ENCODE data around the gene ETS2.

Gene ETS2

DNA sequence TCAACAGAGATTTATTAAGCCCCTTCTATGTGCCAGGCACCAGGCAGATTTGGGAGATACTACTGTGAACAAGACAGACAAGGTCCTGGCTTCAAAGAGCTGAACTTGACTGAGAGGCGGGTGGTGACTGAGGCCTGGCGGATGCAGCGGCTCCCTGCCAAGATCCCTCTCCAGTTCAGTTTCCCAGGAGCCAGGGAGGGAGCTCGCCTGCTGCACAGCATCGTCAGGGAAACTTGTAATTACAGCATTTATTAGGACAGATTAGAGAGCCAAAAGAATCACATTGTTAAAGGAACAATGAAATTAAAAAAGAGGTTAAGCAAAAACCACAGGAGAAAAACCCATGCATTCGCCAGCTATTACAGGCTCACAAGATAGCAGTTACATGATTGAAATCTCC lies 55.3 kb downstream of the ETS2 start:
- Mint-ChIP-seq H3K4me1 (peaks cover 15% of the 10 kb centered on the region), H3K27ac (no peak overlapping the region), H3K9me3 (no peaks in the 10 kb centered on the region), H3K4me3 (no peak overlapping the region), H3K36me3 (ENCODE audit: low read depth) (no peaks in the 10 kb centered on the region), H3K27me3 (ENCODE audit: low read depth) (peaks cover 5% of the 10 kb centered on the region)
- TF ChIP-seq CTCF (IDR thresholded peaks at IDR 0.05; ENCODE audit: unreplicated experiment in 3 of 3) = no peak

DNA sequence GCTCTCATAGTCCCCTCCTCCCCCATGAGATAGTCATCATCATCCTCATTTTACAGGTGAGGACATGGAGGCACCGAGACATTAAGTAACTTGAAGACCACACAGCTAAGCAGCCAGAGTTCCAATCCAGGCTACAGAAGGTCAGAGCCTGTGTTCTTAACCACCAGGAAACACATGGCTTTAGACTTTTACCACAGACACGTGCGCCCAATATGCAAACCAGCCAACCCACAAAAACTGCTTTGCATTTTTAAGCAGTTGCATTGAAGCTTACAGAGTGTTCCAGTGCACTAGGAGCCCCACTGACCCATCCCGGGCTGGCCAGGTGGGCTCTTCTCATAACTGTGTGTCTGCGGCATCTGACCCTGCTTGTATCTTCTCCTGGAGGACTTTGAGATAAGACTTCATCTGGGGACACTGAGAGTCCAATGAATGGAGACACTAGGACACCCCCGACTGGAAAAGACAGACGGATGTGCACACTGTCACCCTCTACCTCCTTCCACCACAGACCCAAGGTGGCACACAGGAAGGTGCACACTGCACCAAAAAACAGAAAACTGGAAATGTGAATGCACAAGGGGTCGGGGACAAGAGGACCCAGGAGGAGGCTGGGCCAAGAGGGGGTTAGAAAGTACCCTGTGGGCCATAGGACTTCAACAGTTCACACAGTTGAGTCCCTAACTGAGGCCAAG lies 56.4 kb downstream of the ETS2 start:
- TF ChIP-seq CTCF (IDR thresholded peaks at IDR 0.05; ENCODE audit: unreplicated experiment in 3 of 3) = no peak

GRCh38 chr21:38863291-38863690 lies 57.6 kb downstream of the ETS2 start:
- no peaks in the 10 kb centered on the region for H3K9me3 Mint-ChIP-seq
- no peaks in the 10 kb centered on the region for H3K36me3 Mint-ChIP-seq (ENCODE audit: low read depth)
- peaks cover 6% of the 10 kb centered on the region for H3K27me3 Mint-ChIP-seq (ENCODE audit: low read depth)
- peaks cover 8% of the 10 kb centered on the region for H3K4me1 Mint-ChIP-seq
- no peak overlapping the region for H3K27ac Mint-ChIP-seq
- H3K4me3 Mint-ChIP-seq = no peak overlapping the region
- no peak for TF ChIP-seq CTCF (IDR thresholded peaks at IDR 0.05; ENCODE audit: unreplicated experiment in 3 of 3)

More for the DNA sequence above, 56.4 kb downstream of the ETS2 start:
- no peaks in the 10 kb centered on the region for H3K9me3 Mint-ChIP-seq
- H3K27ac Mint-ChIP-seq = no peak overlapping the region
- H3K4me3 Mint-ChIP-seq = no peak overlapping the region
- peaks cover 15% of the 10 kb centered on the region for H3K4me1 Mint-ChIP-seq
- no peaks in the 10 kb centered on the region for H3K36me3 Mint-ChIP-seq (ENCODE audit: low read depth)
- peaks cover 5% of the 10 kb centered on the region for H3K27me3 Mint-ChIP-seq (ENCODE audit: low read depth)

DNA sequence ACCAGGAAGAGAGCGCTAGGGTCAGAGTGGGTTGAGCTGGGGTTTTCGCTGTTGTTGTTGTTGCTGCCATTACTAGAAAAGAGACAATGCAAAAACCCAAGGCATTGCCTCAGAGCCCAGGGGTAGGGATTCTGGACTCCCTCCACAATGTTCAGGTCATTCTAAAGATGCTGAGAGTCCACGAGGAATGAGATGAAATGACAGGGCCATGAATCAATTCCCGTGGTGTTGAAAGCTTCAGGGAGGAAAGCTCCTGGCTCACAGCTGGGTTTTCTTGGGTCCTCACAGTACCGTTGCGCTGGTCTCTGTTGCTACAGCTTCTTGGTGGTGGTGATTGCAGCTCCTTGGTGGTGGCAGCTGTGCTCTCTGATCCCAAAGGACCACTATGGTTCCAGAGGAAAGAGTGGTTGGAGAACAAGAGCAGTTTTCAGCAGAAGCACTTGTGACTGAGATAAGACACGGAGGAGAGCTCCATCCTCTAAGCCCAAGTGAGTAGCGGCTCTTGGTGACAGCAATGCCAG lies 58.2 kb downstream of the ETS2 start:
- Mint-ChIP-seq H3K36me3 (ENCODE audit: low read depth) (no peaks in the 10 kb centered on the region), H3K4me3 (no peak overlapping the region), H3K27me3 (ENCODE audit: low read depth) (peaks cover 9% of the 10 kb centered on the region), H3K9me3 (no peaks in the 10 kb centered on the region), H3K4me1 (peaks cover 6% of the 10 kb centered on the region), H3K27ac (no peak overlapping the region)
- no peak for TF ChIP-seq CTCF (IDR thresholded peaks at IDR 0.05; ENCODE audit: unreplicated experiment in 3 of 3)

- no peak overlapping the region for H3K27ac Mint-ChIP-seq
- no peaks in the 10 kb centered on the region for H3K9me3 Mint-ChIP-seq
Observed at GRCh38 chr21:38864964-38865363, 59.2 kb downstream of the ETS2 start.

More at GRCh38 chr21:38864964-38865363, 59.2 kb downstream of the ETS2 start:
- Mint-ChIP-seq H3K27me3 (ENCODE audit: low read depth) (peaks cover 7% of the 10 kb centered on the region), H3K4me1 (peaks cover 6% of the 10 kb centered on the region), H3K36me3 (ENCODE audit: low read depth) (no peaks in the 10 kb centered on the region), H3K4me3 (no peak overlapping the region)
- TF ChIP-seq CTCF (IDR thresholded peaks at IDR 0.05; ENCODE audit: unreplicated experiment in 3 of 3) = no peak
